ENCODE measurements around the gene ACOT7.

The ACOT7 gene

DNA sequence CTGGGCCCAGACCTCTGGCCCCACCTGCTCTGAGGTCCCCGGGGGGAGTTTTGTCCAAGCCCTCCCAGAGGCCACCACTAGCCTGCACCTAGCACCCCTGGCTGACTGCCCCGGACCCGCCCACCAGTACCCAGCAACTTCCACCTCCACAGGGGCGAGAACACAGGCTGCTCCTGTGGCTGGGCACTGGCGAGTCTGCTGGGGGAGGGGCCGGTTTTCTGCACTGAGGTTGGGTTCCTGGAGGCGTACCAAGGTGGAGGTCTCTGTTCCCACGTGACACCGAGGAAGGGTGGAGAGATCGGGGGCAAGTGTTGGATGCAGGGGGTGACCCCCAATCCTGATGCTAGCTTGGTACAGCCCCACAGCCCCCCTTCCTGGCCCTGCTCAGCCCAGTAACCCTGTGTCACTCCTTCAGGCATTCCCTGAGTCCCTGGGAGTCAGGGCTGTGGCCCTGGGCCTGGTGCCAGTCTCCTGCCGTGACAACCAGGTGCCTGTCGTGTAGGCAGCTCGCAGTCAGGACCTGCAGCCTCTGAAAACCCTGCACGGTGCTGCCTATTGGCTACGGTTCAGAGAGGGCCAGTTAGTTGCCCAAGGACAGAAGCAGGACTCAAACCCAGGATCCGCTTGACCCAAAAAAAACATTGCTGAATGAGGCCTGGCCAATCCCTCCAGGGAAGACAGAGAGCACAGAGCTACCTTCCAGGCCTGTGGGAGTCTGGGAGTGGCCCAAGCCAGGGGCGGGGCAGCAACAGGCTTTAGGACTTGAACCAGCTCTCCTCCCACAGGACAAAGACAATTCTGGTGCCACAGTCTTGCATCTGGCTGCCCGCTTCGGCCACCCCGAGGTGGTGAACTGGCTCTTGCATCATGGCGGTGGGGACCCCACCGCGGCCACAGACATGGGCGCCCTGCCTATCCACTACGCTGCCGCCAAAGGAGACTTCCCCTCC, 34.1 kb upstream of the ACOT7 start:
- Mint-ChIP-seq H3K9me3 (no peaks in the 10 kb centered on the region), H3K36me3 (no peaks in the 10 kb centered on the region), H3K27me3 (peaks cover 38 to 71% of the 10 kb centered on the region in 2 donors), H3K27ac (no peak overlapping the region), H3K4me3 (no peak overlapping the region), H3K4me1 (peaks cover 10 to 13% of the 10 kb centered on the region in 2 donors)
- ATAC-seq (replicated peaks) = no peak
- no peak for DNase-seq

DNA sequence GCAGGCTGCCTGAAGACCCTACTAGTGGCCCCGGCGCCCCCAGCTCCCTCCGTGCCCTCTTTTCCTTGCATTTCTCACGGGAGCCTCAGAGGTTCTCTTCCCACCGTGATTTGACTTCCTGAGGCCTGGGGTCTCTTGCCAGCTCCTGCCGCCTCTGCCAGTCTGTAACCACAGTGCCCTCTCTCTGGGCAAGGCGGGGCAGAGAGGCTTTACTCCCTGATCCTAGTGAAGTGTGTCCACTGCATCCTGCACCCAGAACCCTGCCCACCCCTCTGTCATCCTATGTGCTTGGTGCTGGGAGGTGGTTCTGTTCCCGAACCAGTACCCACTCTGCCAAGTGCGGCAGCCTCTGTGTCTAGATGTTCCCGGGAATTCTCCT, 33.4 kb upstream of the ACOT7 start:
- H3K36me3 Mint-ChIP-seq = no peaks in the 10 kb centered on the region
- ATAC-seq (replicated peaks) (no peak), DNase-seq (no peak)
- H3K4me1 Mint-ChIP-seq = peaks cover 10 to 13% of the 10 kb centered on the region in 2 donors
- H3K27me3 Mint-ChIP-seq = peaks cover 42 to 77% of the 10 kb centered on the region in 2 donors
- H3K4me3 Mint-ChIP-seq = no peak overlapping the region
- H3K9me3 Mint-ChIP-seq = no peaks in the 10 kb centered on the region
- H3K27ac Mint-ChIP-seq = no peak overlapping the region

GRCh38 chr1:6426277-6426971, 32.9 kb upstream of the ACOT7 start:
- H3K36me3 Mint-ChIP-seq = no peaks in the 10 kb centered on the region
- no peaks in the 10 kb centered on the region for H3K9me3 Mint-ChIP-seq
- no peak for ATAC-seq (replicated peaks)
- DNase-seq = no peak
- H3K27ac Mint-ChIP-seq = no peak overlapping the region
- H3K27me3 Mint-ChIP-seq = peaks cover 47 to 83% of the 10 kb centered on the region in 2 donors
- no peak overlapping the region for H3K4me3 Mint-ChIP-seq
- H3K4me1 Mint-ChIP-seq = peaks cover 10 to 13% of the 10 kb centered on the region in 2 donors

DNA sequence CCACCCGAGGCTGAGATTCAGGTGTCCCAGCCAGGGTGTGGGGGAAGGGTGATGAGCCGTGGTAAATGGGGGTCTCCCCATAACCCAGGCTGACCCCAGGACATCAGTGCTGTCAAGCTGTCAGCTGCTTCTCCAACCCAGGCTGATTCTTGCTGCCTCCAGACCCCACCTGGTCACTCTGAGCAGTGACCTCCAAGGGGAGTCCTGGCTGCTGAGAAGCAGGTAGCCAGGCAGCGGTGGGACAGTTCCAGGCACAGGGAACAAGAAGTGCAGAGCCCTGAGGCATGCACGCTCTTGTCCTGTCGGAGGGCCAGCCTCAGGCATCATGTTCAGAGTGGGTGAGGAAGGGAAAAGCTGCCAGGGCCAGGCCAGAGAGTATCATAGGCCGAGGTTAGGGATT, 32.1 kb upstream of the ACOT7 start:
- Mint-ChIP-seq H3K9me3 (no peaks in the 10 kb centered on the region), H3K27ac (no peak overlapping the region), H3K4me1 (peaks cover 10 to 14% of the 10 kb centered on the region in 2 donors), H3K4me3 (no peak overlapping the region), H3K27me3 (peaks cover 51 to 89% of the 10 kb centered on the region in 2 donors), H3K36me3 (no peaks in the 10 kb centered on the region)
- ATAC-seq (replicated peaks) = no peak
- DNase-seq = no peak

DNA sequence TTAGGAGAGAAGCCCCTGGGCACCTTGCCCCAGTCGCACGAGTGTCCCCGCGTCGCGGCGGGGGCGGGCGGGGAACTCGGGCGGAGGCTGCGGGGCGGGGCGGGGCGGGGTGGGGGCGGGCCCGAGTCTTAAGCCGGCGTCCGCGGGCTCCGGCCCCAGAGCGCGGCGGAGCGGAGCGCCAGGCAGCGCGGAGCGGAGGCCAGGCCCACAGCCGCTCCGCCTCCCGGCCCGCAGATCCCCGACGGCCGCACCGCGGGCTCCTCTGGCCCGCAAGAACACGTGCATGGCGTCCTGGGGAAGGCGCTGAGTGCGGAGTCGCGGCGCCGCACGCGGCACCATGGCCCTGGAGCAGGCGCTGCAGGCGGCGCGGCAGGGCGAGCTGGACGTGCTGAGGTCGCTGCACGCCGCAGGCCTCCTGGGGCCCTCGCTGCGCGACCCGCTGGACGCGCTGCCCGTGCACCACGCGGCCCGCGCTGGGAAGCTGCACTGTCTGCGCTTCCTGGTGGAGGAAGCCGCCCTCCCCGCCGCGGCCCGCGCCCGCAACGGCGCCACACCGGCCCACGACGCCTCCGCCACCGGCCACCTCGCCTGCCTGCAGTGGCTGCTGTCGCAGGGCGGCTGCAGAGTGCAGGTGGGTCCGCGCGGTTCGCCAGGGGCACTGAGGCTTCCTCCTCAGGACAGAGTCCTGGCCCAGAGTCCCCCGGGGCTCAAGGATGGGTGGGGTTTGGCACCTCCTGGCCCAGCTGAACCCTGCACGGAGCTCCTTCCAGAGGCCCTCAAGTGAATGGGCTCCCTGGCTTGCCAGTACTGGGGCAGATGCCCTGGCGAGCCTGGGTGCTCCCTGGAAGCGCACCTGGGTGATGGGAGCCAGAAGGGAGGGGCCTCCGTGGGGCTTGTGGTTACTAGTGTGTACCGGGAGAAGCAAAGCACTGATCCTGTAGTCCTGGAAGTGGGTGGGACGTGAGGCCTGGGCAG, 31.3 kb upstream of the ACOT7 start, which contains the start of gene ESPN:
ESPN (plus strand) TSS at position 158 of the 975 bp plus-strand sequence; CDS start at position 338, 180 bp downstream.
- no peak for DNase-seq

DNA sequence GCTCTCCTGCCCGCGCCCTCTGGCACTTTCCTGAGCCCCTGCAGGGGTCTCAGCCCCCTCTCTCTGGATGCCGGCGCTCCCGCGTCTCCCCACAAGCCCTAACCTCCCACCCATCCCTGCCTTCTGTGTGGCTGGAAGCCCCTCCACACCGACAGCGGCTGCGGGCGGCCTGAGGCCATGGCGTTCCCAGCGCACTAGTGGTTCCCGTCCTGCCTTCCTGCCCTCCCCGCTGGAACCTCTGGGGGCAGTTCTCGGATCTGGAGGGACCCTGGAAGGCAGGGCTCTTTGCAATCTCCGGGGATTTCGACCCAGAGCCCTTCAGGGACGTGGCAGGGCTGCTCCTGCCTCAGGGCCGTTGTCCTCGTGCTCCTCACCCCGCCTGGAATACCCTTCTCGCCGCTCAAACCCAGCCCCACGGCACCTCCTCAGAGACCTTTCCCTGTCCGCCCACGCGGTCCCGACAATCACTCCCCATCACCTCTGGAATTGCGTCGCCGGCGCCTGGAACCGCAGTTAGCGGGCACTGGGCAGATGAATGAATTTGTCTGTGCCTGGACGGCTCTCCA, 30.5 kb upstream of the ACOT7 start:
- Mint-ChIP-seq H3K27ac (peak overlapping the region; percentile 22), H3K27me3 (peaks cover 47 to 78% of the 10 kb centered on the region in 2 donors), H3K4me1 (peaks cover 11 to 22% of the 10 kb centered on the region in 2 donors), H3K36me3 (no peaks in the 10 kb centered on the region), H3K4me3 (peak overlapping the region in 1 of 2 donors; percentile 44), H3K9me3 (no peaks in the 10 kb centered on the region)
- ATAC-seq (replicated peaks) (no peak), DNase-seq (no peak)

More for the DNA sequence above, 31.3 kb upstream of the ACOT7 start, which contains the start of gene ESPN:
- H3K27me3 Mint-ChIP-seq = peaks cover 51 to 84% of the 10 kb centered on the region in 2 donors
- H3K36me3 Mint-ChIP-seq = no peaks in the 10 kb centered on the region
- H3K4me1 Mint-ChIP-seq = peaks cover 11 to 21% of the 10 kb centered on the region in 2 donors
- peak in 1 of 2 donors; percentile 17 for ATAC-seq (replicated peaks)
- H3K9me3 Mint-ChIP-seq = no peaks in the 10 kb centered on the region
- H3K27ac Mint-ChIP-seq = peak within 1 kb of the TSS; percentile 22
- peak within 1 kb of the TSS in 1 of 2 donors; percentile 44 for H3K4me3 Mint-ChIP-seq

DNA sequence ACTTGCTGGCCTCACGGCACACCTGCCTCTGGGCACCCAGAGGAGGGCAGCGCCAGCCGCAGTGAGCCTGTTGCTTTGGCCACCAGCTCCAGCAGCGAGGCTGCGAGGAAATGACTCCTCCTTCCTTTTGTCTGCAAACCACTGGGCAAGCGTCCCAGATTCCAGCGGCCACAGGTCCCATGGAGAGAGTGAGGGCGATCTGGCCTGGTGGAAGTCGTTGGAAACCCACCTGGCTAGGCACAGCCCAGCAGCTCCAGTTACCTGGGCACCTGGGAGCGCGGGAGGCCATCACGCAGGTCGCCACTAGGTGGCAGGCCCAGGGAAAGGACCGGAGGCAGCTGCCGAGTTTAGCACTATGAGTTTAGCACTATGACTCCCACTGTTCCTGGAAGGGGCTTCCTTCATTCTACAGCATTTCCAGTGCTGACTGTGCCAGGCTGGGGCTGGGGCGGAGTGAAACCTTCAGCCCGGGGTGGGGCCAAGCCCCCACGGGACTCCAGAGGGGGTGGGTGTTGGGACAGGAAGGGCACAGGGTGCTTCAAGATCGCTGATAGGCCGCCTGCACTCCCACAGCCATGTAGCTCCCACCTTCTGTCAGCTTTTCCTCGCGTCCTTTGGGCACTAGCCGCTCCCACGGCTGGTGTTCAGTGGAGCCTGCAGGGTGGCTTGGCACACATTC, 29.9 kb upstream of the ACOT7 start:
- Mint-ChIP-seq H3K27ac (no peak overlapping the region), H3K9me3 (no peaks in the 10 kb centered on the region), H3K4me1 (peaks cover 10 to 22% of the 10 kb centered on the region in 2 donors), H3K27me3 (peaks cover 47 to 79% of the 10 kb centered on the region in 2 donors), H3K36me3 (no peaks in the 10 kb centered on the region), H3K4me3 (peak overlapping the region in 1 of 2 donors; percentile 44)
- DNase-seq (peak; percentile 50), ATAC-seq (replicated peaks) (peak; percentile 76 to 80)

DNA sequence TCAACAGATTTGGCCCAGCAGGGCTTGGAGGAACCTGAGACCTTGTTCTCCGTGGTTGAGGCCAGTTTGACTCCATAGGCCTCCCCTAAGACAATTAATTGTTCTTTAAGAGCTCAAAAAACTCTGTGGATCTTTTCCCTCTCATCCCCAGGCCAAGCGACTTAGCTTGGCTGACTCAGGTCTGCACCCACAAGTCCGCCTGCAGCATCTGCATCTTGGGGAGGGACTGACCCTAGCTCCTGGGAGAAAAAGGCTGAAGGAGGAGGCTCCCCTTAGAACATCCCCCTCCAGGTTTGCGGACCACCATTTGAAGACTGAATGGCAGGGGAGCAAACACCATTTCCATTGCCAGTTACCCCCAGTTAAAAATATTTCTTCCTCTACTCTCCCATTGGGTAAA, 27.7 kb upstream of the ACOT7 start:
- Mint-ChIP-seq H3K27ac (no peak overlapping the region), H3K4me1 (peaks cover 9 to 22% of the 10 kb centered on the region in 2 donors), H3K36me3 (no peaks in the 10 kb centered on the region), H3K9me3 (no peaks in the 10 kb centered on the region), H3K27me3 (peaks cover 56 to 79% of the 10 kb centered on the region in 2 donors), H3K4me3 (no peak overlapping the region)
- DNase-seq (no peak), ATAC-seq (replicated peaks) (no peak)

DNA sequence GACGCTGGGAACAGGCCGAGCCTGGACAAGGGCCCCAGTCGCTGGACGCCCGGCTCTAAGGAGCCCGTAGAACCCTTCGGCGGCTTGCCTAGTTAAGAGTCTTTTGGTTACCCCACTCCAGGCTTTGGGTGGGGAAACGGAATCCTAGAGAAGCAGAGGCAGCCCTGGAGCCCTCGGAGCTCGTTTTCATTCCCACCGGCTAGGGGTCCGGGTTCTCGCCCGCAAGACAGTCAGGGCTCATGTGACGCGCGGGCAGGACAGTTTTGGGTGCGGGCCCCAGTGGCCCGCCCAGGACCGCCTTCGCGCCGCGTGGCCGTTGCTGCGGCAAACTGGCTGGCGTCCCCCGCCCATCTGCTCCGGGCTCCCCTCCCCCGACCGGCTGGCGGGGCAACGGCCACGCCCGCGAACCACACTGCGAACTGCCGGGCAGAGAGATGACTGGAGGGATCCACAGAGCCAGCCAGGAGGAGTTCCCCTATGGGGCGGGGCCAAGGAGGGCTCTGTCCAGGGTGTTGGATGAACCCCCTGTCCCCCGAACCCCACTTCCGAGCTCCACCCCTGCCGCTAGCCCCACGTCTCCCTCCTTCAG, 27.0 kb upstream of the ACOT7 start:
- no peak for DNase-seq
- Mint-ChIP-seq H3K27me3 (peaks cover 57 to 79% of the 10 kb centered on the region in 2 donors), H3K4me3 (peak overlapping the region; percentile 56), H3K36me3 (no peaks in the 10 kb centered on the region), H3K27ac (no peak overlapping the region), H3K4me1 (peaks cover 9 to 22% of the 10 kb centered on the region in 2 donors), H3K9me3 (no peaks in the 10 kb centered on the region)
- ATAC-seq (replicated peaks) = no peak

GRCh38 chr1:6419804-6420453, 26.4 kb upstream of the ACOT7 start, which contains the start of gene HES2:
Gene HES2, minus strand, starts transcription at chr1:6419919. Its CDS starts 99 bp downstream, at chr1:6419820.
- peaks cover 9 to 22% of the 10 kb centered on the region in 2 donors for H3K4me1 Mint-ChIP-seq
- H3K36me3 Mint-ChIP-seq = no peaks in the 10 kb centered on the region
- peak within 1 kb of the TSS; percentile 41 to 56 for H3K4me3 Mint-ChIP-seq
- H3K27me3 Mint-ChIP-seq = peaks cover 61 to 79% of the 10 kb centered on the region in 2 donors
- no peak for DNase-seq
- no peaks in the 10 kb centered on the region for H3K9me3 Mint-ChIP-seq
- ATAC-seq (replicated peaks) = no peak
- peak within 1 kb of the TSS; percentile 47 for H3K27ac Mint-ChIP-seq

DNA sequence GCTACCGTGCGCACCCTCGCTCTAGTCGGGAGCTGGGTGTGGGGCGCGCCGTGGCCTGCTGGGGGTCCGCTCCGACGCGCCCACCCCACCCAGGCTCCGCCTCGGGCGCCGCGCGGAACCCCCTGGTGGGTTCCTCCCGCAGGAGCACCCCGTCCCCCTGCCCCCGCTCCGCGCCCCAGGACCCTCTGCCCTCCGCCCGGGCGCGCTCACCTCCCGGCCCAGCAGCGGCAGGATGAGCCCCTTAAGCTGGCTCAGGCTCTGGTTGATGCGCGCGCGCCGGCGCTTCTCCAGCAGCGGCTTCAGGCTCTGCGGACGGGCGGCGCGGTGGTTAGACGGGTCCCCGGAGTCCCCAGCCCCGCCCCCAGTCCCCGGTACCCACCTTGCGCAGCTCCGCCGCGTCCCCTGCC, 25.8 kb upstream of the ACOT7 start:
- Mint-ChIP-seq H3K36me3 (no peaks in the 10 kb centered on the region), H3K27me3 (peaks cover 64 to 81% of the 10 kb centered on the region in 2 donors), H3K27ac (no peak overlapping the region), H3K4me3 (no peak overlapping the region), H3K9me3 (no peaks in the 10 kb centered on the region), H3K4me1 (peaks cover 11 to 26% of the 10 kb centered on the region in 2 donors)
- DNase-seq = no peak
- no peak for ATAC-seq (replicated peaks)
